ENCODE data around the gene FOSL2. TPM values are rescaled to one million over a fixed set of nuclear protein-coding genes. Genes with fewer than 3 reads are reported as not detected.

Gene FOSL2
- total RNA-seq, 1 donor from 2014 or later = 2.7 TPM

GRCh38 chr2:28430377-28430765, 37.7 kb downstream of the FOSL2 start:
- Mint-ChIP-seq H3K4me3 (no peak overlapping the region), H3K9me3 (peaks cover 3% of the 10 kb centered on the region), H3K27me3 (peaks cover 2% of the 10 kb centered on the region), H3K27ac (no peak overlapping the region), H3K36me3 (ENCODE audit: low read depth) (no peaks in the 10 kb centered on the region), H3K4me1 (no peaks in the 10 kb centered on the region)
- intact Hi-C loops (cut with micrococcal nuclease) = no loop called here
- TF ChIP-seq, protein P1, sequence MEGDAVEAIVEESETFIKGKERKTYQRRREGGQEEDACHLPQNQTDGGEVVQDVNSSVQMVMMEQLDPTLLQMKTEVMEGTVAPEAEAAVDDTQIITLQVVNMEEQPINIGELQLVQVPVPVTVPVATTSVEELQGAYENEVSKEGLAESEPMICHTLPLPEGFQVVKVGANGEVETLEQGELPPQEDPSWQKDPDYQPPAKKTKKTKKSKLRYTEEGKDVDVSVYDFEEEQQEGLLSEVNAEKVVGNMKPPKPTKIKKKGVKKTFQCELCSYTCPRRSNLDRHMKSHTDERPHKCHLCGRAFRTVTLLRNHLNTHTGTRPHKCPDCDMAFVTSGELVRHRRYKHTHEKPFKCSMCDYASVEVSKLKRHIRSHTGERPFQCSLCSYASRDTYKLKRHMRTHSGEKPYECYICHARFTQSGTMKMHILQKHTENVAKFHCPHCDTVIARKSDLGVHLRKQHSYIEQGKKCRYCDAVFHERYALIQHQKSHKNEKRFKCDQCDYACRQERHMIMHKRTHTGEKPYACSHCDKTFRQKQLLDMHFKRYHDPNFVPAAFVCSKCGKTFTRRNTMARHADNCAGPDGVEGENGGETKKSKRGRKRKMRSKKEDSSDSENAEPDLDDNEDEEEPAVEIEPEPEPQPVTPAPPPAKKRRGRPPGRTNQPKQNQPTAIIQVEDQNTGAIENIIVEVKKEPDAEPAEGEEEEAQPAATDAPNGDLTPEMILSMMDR (IDR thresholded peaks at IDR 0.05) = no peak
- DNase-seq = no peak
- POLR2A ChIA-PET = no interaction called here
- CTCF ChIA-PET = no interaction called here
- ATAC-seq (ENCODE audit: low read depth) = no peak

GRCh38 chr2:28430788-28431418, 38.2 kb downstream of the FOSL2 start:
- POLR2A ChIA-PET = no interaction called here
- TF ChIP-seq, protein P1 (IDR thresholded peaks at IDR 0.05) = no peak
- no peak for ATAC-seq (ENCODE audit: low read depth)
- no peak for DNase-seq
- peaks cover 2% of the 10 kb centered on the region for H3K27me3 Mint-ChIP-seq
- H3K4me1 Mint-ChIP-seq = no peaks in the 10 kb centered on the region
- intact Hi-C loops (cut with micrococcal nuclease) = no loop called here
- no peaks in the 10 kb centered on the region for H3K36me3 Mint-ChIP-seq (ENCODE audit: low read depth)
- H3K9me3 Mint-ChIP-seq = peaks cover 3% of the 10 kb centered on the region
- CTCF ChIA-PET = no interaction called here
- no peak overlapping the region for H3K4me3 Mint-ChIP-seq
- no peak overlapping the region for H3K27ac Mint-ChIP-seq

- H3K27ac Mint-ChIP-seq = no peak overlapping the region
- no peaks in the 10 kb centered on the region for H3K36me3 Mint-ChIP-seq (ENCODE audit: low read depth)
- no peak overlapping the region for H3K4me3 Mint-ChIP-seq
- no peaks in the 10 kb centered on the region for H3K4me1 Mint-ChIP-seq
- CTCF ChIA-PET = no interaction called here
- H3K27me3 Mint-ChIP-seq = peaks cover 2% of the 10 kb centered on the region
- peaks cover 3% of the 10 kb centered on the region for H3K9me3 Mint-ChIP-seq
- TF ChIP-seq, protein P1 (IDR thresholded peaks at IDR 0.05) = no peak
- intact Hi-C loops (cut with micrococcal nuclease) = no loop called here
- POLR2A ChIA-PET = no interaction called here
- ATAC-seq (ENCODE audit: low read depth) (no peak), DNase-seq (no peak)
These were observed 39.1 kb downstream of the FOSL2 start for GRCh38 chr2:28431741-28432140.

- H3K9me3 Mint-ChIP-seq = peaks cover 3% of the 10 kb centered on the region
- H3K36me3 Mint-ChIP-seq (ENCODE audit: low read depth) = no peaks in the 10 kb centered on the region
- CTCF ChIA-PET = no interaction called here
- intact Hi-C loops (cut with micrococcal nuclease) = no loop called here
- DNase-seq (no peak), ATAC-seq (ENCODE audit: low read depth) (no peak)
- H3K4me1 Mint-ChIP-seq = no peaks in the 10 kb centered on the region
- POLR2A ChIA-PET = no interaction called here
- H3K27me3 Mint-ChIP-seq = peaks cover 2% of the 10 kb centered on the region
- no peak overlapping the region for H3K4me3 Mint-ChIP-seq
- H3K27ac Mint-ChIP-seq = no peak overlapping the region
- TF ChIP-seq, protein P1 (IDR thresholded peaks at IDR 0.05) = no peak
These were observed 39.7 kb downstream of the FOSL2 start for GRCh38 chr2:28432362-28432761.

- ChIA-PET POLR2A (no interaction called here), CTCF (no interaction called here)
- no peaks in the 10 kb centered on the region for H3K36me3 Mint-ChIP-seq (ENCODE audit: low read depth)
- peaks cover 2% of the 10 kb centered on the region for H3K27me3 Mint-ChIP-seq
- no peak overlapping the region for H3K27ac Mint-ChIP-seq
- intact Hi-C loops (cut with micrococcal nuclease) = no loop called here
- no peak overlapping the region for H3K4me3 Mint-ChIP-seq
- TF ChIP-seq, protein P1 (IDR thresholded peaks at IDR 0.05) = no peak
- peaks cover 3% of the 10 kb centered on the region for H3K9me3 Mint-ChIP-seq
- no peaks in the 10 kb centered on the region for H3K4me1 Mint-ChIP-seq
- DNase-seq (no peak), ATAC-seq (ENCODE audit: low read depth) (no peak)
These were observed 40.6 kb downstream of the FOSL2 start for GRCh38 chr2:28433215-28433614.

Measured in activated B cell treated with CpG ODN at 0.5 μM for 24 hours (primary cell).